Panc1 (cell line): ENCODE results near the gene GPC3. TPM values are rescaled to one million over a fixed set of nuclear protein-coding genes. Genes with fewer than 3 reads are reported as not detected.

Source experiments
- ATAC-seq: fragments of 200-7000 bp; cut with Tn5 transposase; 2 replicates; pipeline ENCODE4 v1.9.1; 2020; ENCODE audit warnings: mild to moderate bottlenecking, moderate library complexity
- BruUV-seq: library from RNA; stranded (reverse); fragments of 400-500 nt; replicated peaks from 2 replicates; lab custom pipeline; 2021; lab: Mats Ljungman, UMichigan
- CTCF ChIA-PET: fragments of 300-600 bp; sonication (Branson Sonifier 250); formaldehyde crosslinking; loops from one replicate; lab custom pipeline; 2022; ENCODE audit warnings: antibody characterized with exemption; lab: Charles Lee
- POLR2A ChIA-PET: fragments of 300-600 bp; sonication (Branson Sonifier 250); formaldehyde crosslinking; loops from one replicate; lab custom pipeline; 2022; ENCODE audit warnings: antibody characterized with exemption; lab: Charles Lee
- DNase-seq: peaks from one replicate; pipeline ENCODE4 v3.0.0-alpha.2; 2010; ENCODE audit warnings: low read depth, low spot score
- H3K27ac ChIP-seq: 2 replicates; pipeline ENCODE4 v1.5.1; 2011; ENCODE audit warnings: mild to moderate bottlenecking, low read length, inconsistent platforms
- H3K27me3 ChIP-seq: fragments of 200-500 bp; sonication (Bioruptor generic); 2 replicates; pipeline ENCODE4 v1.6.0; 2014; ENCODE audit warnings: low read length, inconsistent platforms; ENCODE audit not compliant: control insufficient read depth, insufficient read depth
- H3K36me3 ChIP-seq: fragments of 200-500 bp; sonication (Bioruptor generic); 2 replicates; pipeline ENCODE4 v1.5.1; 2014; ENCODE audit warnings: inconsistent platforms, mild to moderate bottlenecking, low read length, moderate library complexity; ENCODE audit not compliant: control insufficient read depth, insufficient read depth
- H3K4me1 ChIP-seq: 2 replicates; pipeline ENCODE4 v1.5.1; 2011; ENCODE audit warnings: inconsistent platforms, mild to moderate bottlenecking, low read length, moderate library complexity; ENCODE audit not compliant: control insufficient read depth, insufficient read depth
- H3K4me3 ChIP-seq, 2 experiments: 2 replicates each; pipeline ENCODE4 v1.5.1; 2011 to 2012; ENCODE audit warnings: low read depth in 2 of 2, low read length in 2 of 2, mild to moderate bottlenecking in 2 of 2, inconsistent platforms in 1 of 2, moderate library complexity in 1 of 2
- H3K9me3 ChIP-seq: fragments of 200-500 bp; sonication (Bioruptor generic); 2 replicates; pipeline ENCODE4 v1.5.1; 2014; ENCODE audit warnings: low read depth, mild to moderate bottlenecking, inconsistent platforms, low read length, moderate library complexity; ENCODE audit not compliant: control insufficient read depth, insufficient read depth
- CTCF ChIP-seq: fragments of 450-650 bp; IDR thresholded peaks from 2 replicates; pipeline ENCODE4 v1.5.1; 2017; ENCODE audit warnings: mild to moderate bottlenecking
- POLR2AphosphoS5 ChIP-seq: IDR thresholded peaks from 2 replicates; pipeline ENCODE4 v1.6.1; 2012; ENCODE audit warnings: mild to moderate bottlenecking, low read depth, low read length, moderate library complexity
- REST ChIP-seq, 2 experiments: IDR thresholded peaks; 2 replicates each; pipeline ENCODE4 v1.6.1; 2011 to 2012; ENCODE audit warnings: low read depth in 2 of 2, control low read depth in 1 of 2, low read length in 1 of 2, mild to moderate bottlenecking in 1 of 2, moderate library complexity in 1 of 2; ENCODE audit not compliant: insufficient read depth in 1 of 2
- SIN3A ChIP-seq: IDR thresholded peaks from 2 replicates; pipeline ENCODE4 v1.6.1; 2012; ENCODE audit warnings: low read depth, mild to moderate bottlenecking, low read length, moderate library complexity, borderline replicate concordance; ENCODE audit not compliant: insufficient read depth
- TCF7L2 ChIP-seq: IDR thresholded peaks from 2 replicates; pipeline ENCODE4 v1.6.1; 2011; ENCODE audit warnings: mild to moderate bottlenecking, low read depth, low read length, inconsistent platforms
- in situ Hi-C: cut with HindIII; loops from 2 replicates; pipeline ENCODE4 v1.10.0; 2016; ENCODE audit warnings: low sequenced_read_pairs, low pct_unique_long_range_greater_than_20kb
- intact Hi-C: fragments of 100-400 bp; cut with micrococcal nuclease; formaldehyde crosslinking; loops from one replicate; pipeline ENCODE4 v1.10.0; 2022; ENCODE audit not compliant: unreplicated experiment
- total RNA-seq: library from RNA; stranded (reverse); gene quantifications from one replicate; pipeline ENCODE4 v1.2.1, GENCODE V29; 2021; ENCODE audit not compliant: unreplicated experiment

GPC3 gene
- total RNA-seq, 1 experiment from 2014 or later: 0.95 TPM

- H3K4me3 ChIP-seq: no peak overlapping the region
- TF ChIP-seq TCF7L2: no peak
- TF ChIP-seq POLR2AphosphoS5: no peak
- no peak for TF ChIP-seq CTCF
- TF ChIP-seq REST (IDR thresholded peaks at IDR 0.05; ENCODE audit: insufficient read depth in 1 of 2, low read depth in 2 of 2, low read length in 1 of 2): no peak
- no peak for TF ChIP-seq SIN3A
- H3K9me3 ChIP-seq: no peaks in the 10 kb centered on the region
- BruUV-seq: no TSS peak
- H3K4me1 ChIP-seq: no peaks in the 10 kb centered on the region
- no peak overlapping the region for H3K27ac ChIP-seq
- POLR2A ChIA-PET: no interaction called here
- CTCF ChIA-PET: no interaction called here
- in situ Hi-C loops (no loop called here), intact Hi-C loops (no loop called here)
- no peak for ATAC-seq
- H3K36me3 ChIP-seq: no peaks in the 10 kb centered on the region
- H3K27me3 ChIP-seq: no peaks in the 10 kb centered on the region
- no peak for DNase-seq
Observed at GRCh38 chrX:133563705-133564104, 421.7 kb downstream of the GPC3 start.

GRCh38 chrX:133561251-133561650 lies 424.1 kb downstream of the GPC3 start:
- Histone ChIP-seq H3K27me3 (no peaks in the 10 kb centered on the region), H3K4me3 (no peak overlapping the region), H3K9me3 (no peaks in the 10 kb centered on the region), H3K27ac (no peak overlapping the region), H3K36me3 (no peaks in the 10 kb centered on the region), H3K4me1 (no peaks in the 10 kb centered on the region)
- ChIA-PET CTCF (no interaction called here), POLR2A (no interaction called here)
- TF ChIP-seq REST (IDR thresholded peaks at IDR 0.05; ENCODE audit: insufficient read depth in 1 of 2, low read depth in 2 of 2, low read length in 1 of 2) (no peak), TCF7L2 (no peak), CTCF (no peak), SIN3A (no peak), POLR2AphosphoS5 (no peak)
- BruUV-seq: no TSS peak
- ATAC-seq (no peak), DNase-seq (no peak)
- intact Hi-C loops (no loop called here), in situ Hi-C loops (no loop called here)
